Activated CD4-positive, alpha-beta T cell treated with anti-CD3 and anti-CD28 coated beads for 4 hours (primary cell): Measurements from ENCODE around the gene TAS2R13.

Experiments used
- DNase-seq, 2 donors: peaks; one replicate each; pipeline ENCODE4 v3.0.0-alpha.2; 2020

Gene TAS2R13

GRCh38 chr12:10909462-10909861, at the start of gene TAS2R13:
Gene TAS2R13 (minus strand): TSS chr12:10909562. CDS start chr12:10909298, 264 bp downstream.
- no peak for DNase-seq

- no peak for DNase-seq
Observed at GRCh38 chr12:10957741-10958140, 48.4 kb upstream of the TAS2R13 start.

GRCh38 chr12:10956085-10956484, 46.7 kb upstream of the TAS2R13 start:
- DNase-seq, result no peak

GRCh38 chr12:10952645-10953044, 43.3 kb upstream of the TAS2R13 start:
- no peak for DNase-seq

- no peak for DNase-seq
Observed at GRCh38 chr12:10943167-10943566, 33.8 kb upstream of the TAS2R13 start.

GRCh38 chr12:10941916-10942607, 32.7 kb upstream of the TAS2R13 start:
- DNase-seq, result no peak

GRCh38 chr12:10941369-10941768, 32.0 kb upstream of the TAS2R13 start:
- no peak for DNase-seq

GRCh38 chr12:10940389-10940788, 31.0 kb upstream of the TAS2R13 start:
- no peak for DNase-seq

- no peak for DNase-seq
Observed at GRCh38 chr12:10939163-10939562, 29.8 kb upstream of the TAS2R13 start, which contains the start of gene TAS2R14. Gene TAS2R14 (minus strand): TSS chr12:10939263. CDS start chr12:10939207, 56 bp downstream.

GRCh38 chr12:10936506-10936905, 27.1 kb upstream of the TAS2R13 start:
- DNase-seq, result no peak

- no peak for DNase-seq
Observed at GRCh38 chr12:10928746-10929286, 19.5 kb upstream of the TAS2R13 start, which contains the start of gene PRH2. Gene PRH2 (plus strand): TSS chr12:10929236. CDS start chr12:10929274, 38 bp downstream.

- no peak for DNase-seq
Observed at GRCh38 chr12:10926269-10926668, 16.9 kb upstream of the TAS2R13 start.

- no peak for DNase-seq
Observed at GRCh38 chr12:10919809-10920208, 10.4 kb upstream of the TAS2R13 start.

- no peak for DNase-seq
Observed at GRCh38 chr12:10910380-10910779, 1.0 kb upstream of the TAS2R13 start.

- no peak for DNase-seq
Observed at GRCh38 chr12:10904686-10905085, 4.7 kb downstream of the TAS2R13 start.

- DNase-seq, result no peak
Observed at GRCh38 chr12:10901427-10901826, 7.9 kb downstream of the TAS2R13 start.

- DNase-seq, result no peak
Observed at GRCh38 chr12:10900972-10901371, 8.4 kb downstream of the TAS2R13 start.

GRCh38 chr12:10900530-10900929, 8.8 kb downstream of the TAS2R13 start:
- DNase-seq, result no peak

- DNase-seq, result no peak
Observed at GRCh38 chr12:10896854-10897253, 12.5 kb downstream of the TAS2R13 start.

GRCh38 chr12:10891937-10892336, 17.4 kb downstream of the TAS2R13 start:
- DNase-seq, result no peak

- DNase-seq, result no peak
Observed at GRCh38 chr12:10889226-10889625, 20.1 kb downstream of the TAS2R13 start.

- DNase-seq, result no peak
Observed at GRCh38 chr12:10884086-10884725, 25.2 kb downstream of the TAS2R13 start, which contains the start of gene PRH1. Gene PRH1 (minus strand): TSS chr12:10884255. CDS start chr12:10884217, 38 bp downstream.

GRCh38 chr12:10873378-10873777, 36.0 kb downstream of the TAS2R13 start:
- DNase-seq, result no peak

GRCh38 chr12:10867381-10867780, 42.0 kb downstream of the TAS2R13 start:
- no peak for DNase-seq
